Glomerular visceral epithelial cell (primary cell): ENCODE results near the gene CCL3.
"Not testable (repeated sequence)": the region's sequence is repeated elsewhere in the genome, so short reads cannot be mapped to it uniquely, and the experiment has no call there.

ENCODE experiments used
- DNase-seq: peaks from one replicate; pipeline ENCODE4 v3.0.0-alpha.2; 2016; ENCODE audit errors: extremely low spot score

Gene CCL3

DNA sequence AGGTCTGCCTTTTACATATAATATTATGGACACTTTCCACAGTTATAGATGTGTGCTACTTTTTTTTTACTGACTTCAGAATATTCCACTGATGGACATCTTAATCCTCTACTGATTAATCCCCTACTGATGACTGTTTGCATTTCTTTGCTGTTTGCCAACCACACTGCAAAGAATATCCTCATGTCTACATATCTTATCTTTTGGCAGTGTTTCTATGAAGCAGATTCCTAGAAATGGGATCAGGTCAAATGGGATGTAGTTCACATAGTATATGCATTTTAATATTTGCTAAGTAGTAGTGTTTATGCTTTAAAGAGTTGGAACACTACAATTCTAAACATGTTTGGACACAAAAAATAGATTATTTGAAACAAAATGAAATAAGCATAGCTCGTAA is 3.2 kb downstream of the CCL3 start:
- DNase-seq: no peak

DNA sequence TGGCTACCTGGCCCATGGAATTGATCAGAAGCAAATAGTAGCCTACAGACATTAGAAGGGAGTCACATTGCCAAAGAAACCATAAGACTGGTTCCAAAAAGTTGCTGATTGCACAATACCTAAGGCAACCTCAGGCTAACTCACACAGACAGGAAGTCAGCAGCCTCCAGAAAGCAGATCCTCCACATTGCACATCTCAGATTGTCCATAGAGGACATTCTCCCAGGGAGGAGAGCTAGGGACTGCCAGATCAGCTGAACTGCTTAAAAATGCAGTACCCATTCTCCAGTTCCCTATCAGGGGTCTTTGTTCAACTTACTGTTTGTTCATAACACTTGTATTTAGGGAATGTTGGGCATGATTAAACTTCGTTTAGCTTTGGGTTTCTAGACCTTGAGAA is 4.2 kb downstream of the CCL3 start:
- DNase-seq: no peak

DNA sequence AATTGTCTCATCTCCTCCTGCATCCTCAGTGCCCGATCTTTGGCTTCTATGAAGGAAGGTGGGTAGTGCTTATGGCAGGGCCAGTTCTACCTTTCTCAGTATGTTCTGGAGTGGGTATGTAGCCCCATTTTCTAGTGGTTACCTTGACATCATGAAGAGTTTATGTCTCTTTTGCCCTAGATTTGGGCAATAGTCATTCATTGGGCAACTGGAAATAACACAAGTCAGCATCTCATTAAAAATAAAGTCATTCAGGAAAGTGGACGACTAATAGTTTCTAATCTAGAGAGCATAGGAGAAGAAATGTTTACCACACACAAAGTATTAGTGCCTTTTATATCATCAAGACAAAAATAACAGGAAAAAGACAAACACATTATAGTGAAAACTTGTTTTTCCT is 6.3 kb downstream of the CCL3 start:
- DNase-seq: not testable (repeated sequence)

DNA sequence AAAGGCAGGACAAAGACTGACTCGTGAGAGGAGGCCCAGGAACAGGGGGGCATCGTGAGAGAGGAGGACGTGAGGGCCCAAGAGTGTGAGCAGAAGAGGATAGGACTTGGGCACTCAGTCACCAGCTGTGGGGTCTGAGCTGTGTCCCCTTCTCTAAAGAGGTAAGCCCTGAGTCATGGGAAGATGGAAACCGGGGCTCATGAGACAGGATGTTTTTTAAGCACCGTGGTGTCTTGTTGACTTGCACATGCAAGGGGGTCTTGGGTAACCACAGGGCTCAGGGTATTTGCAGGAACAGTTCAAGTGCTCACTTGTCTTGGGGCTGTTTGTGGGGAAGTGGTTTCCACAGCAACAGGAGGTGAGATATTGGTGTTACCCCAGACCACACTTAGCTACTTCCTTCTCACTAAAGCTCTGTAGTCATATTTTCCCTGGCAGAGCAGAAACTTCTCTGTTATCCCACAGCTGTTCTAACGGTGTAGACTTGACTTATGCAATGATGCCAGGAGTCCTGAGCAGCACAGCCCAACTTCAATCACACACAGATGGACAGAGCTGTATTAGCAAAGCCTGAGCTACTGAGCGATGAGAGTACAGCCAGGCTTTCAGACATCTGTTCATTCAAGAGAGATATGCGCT is 7.3 kb downstream of the CCL3 start:
- not testable (repeated sequence) for DNase-seq

DNA sequence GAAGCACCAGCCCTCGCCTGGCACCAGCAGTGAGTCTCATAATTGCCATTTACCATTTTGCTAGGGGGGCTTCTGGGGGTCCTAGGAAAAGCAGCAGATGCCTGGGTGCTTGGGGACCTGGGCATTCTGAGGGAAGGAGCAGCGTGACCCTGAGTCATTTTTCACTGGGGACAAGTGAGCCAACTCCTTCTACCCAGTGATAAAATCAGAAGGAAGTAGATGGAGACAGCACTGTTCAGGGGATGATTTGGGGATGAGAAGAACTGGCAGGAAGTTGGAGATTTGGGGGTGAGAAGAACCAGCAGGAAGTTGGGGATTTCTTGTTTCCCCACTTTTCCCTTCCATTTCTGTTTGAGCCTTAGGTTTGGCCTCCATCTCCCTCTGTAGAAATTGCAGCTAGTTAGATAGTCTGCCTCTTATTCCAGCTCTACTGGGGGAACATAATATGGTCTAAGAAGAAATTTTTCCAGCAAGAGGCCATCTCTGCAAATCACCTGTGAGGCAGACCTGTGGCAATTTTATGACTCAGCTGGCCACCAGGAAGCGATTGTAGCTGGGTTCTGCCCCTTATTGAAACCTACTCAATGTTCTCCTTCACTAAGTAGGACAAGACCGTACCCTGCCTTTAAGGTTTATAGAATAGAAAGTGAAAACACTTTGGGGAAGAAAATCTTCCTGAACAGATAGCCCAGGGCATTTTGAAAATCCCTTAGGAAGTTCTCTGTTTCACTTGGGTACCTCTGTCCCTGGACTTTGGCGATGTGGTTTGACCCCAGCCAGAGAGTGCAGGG is 8.1 kb downstream of the CCL3 start:
- DNase-seq: not testable (repeated sequence)

DNA sequence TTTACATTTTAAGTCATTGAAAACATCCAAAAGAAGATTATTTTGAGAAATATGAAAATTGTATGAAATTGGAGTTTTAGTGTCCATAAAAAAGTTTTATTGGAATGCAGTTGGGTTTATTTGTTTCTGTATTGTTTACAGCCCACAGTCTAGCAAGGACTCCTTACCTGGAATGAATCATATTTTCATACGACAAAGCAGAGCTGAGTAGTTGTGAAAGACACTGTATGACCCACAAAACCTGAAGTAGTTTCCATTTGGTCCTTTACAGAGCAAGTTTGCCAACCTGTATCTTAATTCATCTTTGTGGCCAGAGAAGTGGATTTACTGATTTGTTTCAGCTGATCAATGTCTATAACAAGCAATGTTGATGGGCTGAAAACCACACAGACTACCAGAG is 15.6 kb downstream of the CCL3 start:
- no peak for DNase-seq

DNA sequence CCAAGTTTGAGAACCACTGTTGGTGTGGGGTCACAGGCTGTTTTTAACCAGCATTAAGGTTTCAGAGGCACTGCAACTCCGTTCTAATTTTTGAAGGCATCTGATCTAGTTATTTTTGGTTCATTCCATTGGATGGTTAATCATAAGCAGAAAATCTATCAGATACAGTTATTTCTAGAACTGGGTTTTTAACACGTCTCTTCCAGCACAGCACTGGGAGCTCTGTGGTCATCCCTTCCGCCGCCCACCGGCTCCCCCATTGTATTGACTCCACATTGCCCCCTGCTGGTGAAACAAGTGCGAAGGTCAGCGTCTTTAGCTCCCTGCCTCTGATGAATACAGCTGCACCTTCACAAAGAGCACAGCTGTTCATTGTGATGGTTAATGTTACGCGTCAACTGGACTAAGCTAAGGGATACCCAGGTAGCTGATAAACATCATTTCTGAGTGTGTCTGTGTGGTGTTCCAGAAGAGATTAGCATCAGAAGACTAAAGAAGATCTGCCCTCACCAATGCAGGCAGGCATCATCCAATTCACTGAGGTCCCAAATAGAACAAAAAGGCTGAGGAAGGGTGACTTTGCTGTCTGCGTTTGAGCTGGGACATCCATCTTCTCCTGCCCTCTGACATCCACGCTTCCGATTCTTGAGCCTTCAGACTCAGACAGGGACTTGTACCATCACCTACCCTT is 17.4 kb downstream of the CCL3 start:
- DNase-seq: peak; percentile 28

DNA sequence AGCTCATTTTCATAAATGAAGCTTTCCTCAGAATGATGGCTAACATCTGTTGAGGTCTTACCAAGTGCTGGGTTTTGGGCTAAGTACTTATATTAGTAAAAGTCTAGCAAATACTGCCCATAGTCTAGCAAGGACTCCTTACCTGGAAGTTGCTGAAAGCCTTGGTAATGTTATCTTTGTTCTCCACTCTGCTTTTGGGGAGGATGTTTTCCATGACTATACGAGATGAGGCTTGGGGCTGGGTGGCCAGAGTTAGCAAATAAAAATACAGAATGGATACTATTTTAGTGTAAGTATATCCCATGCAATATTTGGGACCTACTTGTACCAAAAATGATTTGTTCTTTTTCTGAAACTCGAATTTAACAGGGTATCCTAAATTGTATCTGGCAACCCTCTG is 18.2 kb downstream of the CCL3 start:
- DNase-seq: no peak

DNA sequence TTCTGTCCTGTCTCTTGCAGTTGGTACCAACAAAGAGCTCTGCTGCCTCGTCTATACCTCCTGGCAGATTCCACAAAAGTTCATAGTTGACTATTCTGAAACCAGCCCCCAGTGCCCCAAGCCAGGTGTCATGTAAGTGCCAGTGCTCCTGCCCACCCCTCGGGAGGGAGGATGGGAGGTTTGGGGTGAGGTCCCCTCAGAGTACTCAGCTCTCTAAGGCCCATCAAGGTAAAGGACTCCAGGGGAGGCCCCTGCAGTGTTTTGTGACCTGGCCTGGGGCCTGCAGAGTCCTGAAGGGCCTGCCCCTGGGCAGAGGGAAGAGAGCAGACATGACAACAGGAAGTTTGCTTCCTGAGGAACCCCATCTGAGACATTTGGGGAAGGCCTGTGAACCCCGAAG is 19.5 kb downstream of the CCL3 start:
- DNase-seq: no peak

DNA sequence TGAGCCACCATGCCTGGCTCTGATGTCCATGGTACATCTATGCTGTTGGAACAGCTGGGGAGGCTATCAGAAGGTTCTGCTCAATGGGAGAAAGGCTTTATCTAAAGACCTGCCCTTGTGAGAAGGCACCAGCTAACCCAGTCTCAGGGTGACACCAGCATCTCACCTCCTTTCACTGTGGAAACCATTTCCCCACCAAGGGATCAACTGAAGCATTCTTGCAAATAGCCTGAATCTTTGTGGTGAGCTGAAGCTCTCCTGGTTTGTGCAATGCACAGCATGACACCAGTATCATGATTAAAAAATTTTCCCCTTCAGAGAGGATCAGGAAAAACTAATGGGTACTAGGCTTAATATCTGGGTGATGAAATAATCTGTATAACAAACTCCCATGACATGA is 20.8 kb downstream of the CCL3 start:
- DNase-seq: no peak

DNA sequence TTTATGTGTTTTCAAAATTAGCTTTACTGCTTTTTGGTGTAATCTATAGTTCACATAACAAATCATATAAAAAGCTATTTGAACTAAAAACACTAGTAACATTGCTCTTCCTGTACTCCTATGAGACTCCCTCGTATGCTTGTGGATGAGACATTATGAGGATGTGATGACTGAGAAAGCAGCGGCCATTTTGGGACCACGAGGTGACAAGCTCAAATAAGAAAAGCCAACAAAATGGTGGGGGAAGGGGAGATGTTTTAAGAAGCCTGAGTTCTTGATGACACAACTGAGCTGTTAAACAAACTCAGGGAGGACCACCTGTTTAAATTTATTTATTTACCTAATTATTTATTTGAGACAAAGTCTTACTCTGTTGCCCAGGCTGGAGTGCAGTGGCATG is 21.4 kb downstream of the CCL3 start:
- no peak for DNase-seq

DNA sequence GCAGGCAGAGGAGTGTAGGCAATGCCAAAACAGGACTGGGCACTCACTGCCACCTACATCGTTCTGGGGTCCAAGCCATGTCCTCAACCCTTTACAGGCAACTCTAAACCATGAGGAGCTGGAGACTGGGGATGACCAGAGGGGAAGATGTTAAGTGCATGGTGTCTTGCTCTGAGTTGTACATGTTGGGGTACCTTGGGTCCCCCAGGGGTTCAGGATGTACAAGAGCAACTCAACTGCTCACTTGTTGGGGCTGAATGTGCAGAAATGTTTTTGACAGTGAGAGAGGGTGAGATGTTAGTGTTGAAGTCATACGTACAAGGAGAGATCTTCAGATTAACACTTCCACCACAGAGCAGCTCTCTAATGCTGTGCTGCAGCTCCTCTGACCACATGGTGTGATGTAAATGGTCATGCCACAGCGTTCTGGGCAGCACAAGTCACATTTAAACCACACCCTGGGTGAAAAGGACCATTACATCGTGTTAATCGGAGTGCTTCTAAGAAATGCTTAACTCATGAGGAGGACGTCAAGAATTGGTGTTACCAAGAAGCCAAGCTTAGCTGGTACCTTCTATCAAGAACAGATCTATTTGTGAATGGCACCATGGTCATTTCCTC is 23.5 kb downstream of the CCL3 start:
- DNase-seq: no peak

DNA sequence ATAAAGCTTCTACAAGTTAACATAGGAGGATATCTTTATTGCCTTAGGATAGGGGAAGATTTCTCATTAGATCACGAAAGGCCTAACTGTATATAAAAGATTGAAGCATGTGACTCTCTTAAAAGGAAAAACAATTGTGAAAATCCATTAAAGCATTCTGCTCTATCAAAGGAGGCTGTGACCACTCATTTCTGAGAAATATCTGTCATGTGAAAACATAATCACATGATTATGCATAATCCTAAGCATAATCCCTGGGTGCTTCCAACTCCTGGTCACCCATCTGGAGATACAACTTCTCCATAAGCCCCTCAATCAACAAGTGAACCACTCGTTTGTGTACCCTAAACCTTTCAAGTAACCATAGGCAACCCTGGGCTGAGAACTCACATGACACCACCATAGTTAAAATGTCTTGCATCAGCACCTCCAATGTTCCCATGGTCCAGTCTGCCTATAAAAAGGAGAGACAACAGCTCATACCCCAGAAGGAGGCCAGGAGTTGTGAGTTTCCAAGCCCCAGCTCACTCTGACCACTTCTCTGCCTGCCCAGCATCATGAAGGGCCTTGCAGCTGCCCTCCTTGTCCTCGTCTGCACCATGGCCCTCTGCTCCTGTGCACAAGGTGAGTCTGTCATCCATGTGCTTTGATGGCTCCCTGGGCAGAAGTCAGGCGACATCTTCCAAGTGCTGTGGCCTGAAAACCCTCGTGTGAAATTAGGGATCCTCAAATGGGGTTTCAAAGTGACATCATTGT is 26.0 kb downstream of the CCL3 start, which contains the start of gene CCL18:
TSS of gene CCL18 (plus strand) at position 487 of the 756 bp plus-strand sequence. CDS start at position 558, 71 bp downstream.
- DNase-seq: no peak

DNA sequence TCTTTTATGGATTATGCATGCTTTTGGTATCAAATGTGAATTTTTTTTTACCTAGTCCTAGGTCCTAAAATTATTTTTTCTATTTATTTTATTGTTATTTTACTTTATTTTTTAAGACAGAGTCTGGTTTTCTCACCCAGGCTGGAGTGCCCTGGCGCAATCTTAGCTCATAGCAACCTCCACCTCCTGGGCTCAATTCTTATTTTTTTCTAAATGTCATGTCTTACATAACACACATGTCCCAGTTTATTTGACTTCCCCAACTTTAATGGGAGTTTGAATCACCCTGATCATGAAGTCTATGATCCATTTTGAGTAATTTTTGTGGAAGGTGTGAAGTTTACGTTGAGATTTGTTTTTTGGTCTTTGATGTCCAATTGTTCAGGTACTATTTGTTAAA is 29.1 kb downstream of the CCL3 start:
- DNase-seq: no peak

DNA sequence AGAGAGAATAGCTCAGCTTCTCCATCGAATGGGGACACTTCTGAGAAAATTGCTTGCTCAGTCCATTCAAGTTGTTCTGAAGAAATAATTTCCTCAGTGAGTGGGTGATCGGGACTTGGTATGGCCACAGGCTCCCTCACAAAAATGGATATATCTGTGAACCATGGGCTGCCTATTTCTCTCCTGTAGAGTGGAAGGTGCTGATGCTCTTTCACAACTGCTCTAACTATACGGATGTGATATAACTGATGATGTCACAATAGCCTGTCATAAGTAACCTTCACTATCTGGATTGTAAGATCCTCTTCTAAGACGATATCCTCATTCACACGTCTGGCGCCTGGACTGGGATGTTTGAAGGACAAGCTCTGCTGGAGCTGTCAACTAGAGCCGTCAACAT is 30.5 kb downstream of the CCL3 start:
- no peak for DNase-seq

DNA sequence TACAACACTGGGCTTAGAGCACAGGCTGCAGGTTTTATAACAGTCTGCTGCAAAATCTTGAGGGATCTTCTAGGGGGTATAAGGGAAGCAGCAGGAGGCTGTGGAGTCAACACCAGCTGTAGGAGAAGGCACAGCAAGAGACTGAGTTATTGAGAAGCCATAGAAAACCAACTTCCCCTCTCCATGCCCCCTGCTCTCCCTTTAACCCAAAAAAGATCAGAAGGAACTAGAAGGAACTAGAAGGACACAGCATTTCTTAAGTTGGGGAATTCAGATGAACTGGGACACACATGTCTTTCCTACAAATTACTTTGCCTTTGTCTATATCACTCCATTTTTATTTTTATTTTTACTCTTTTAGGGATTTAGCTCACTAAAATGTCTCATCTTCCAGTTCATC is 32.0 kb downstream of the CCL3 start:
- no peak for DNase-seq

DNA sequence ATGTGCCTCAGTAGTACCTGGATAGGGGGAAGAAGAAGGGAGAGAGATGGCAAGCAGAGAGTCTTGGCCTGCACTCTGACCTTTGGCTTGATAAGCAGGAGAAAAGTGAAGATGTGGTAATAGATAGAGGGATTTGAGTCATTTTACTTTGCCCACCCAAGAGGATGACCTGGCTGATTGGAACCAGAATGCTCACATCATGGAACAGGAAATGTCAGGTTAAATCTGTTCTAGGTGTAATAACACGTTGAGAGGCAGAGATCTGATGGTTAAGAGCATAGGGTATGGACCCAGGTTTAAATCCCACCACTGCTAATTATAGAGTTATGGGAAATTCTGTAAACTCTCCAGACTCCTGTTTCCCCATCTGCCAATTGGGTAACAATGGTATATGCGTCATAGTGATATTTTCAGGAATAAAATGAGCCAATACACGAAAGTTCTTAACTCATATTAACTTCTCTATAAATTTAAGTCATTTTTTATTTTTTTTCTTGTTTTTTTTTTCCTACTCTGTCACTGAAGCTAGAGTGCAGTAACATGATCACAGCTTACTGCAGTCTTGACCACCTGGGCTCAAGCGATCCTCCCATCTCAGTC is 33.9 kb downstream of the CCL3 start:
- no peak for DNase-seq

DNA sequence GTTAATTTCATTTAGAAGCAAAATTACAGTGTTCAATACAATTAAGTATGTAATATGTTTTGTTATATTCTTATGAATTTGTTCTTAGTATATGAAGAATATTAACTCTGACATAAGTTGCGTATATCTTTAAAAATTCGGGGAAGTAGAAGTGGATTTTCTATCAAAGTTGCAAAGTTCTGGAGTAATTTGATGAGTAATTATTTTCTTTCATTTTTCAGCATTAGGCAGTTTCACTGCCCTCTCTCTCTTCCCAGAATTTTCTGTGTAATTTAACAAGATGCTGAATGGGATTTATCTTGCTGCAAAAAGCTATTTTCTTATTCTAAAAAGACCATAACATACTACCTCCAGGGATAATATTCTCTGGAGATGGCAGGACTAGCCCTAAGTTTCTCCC is 34.8 kb downstream of the CCL3 start:
- no peak for DNase-seq

DNA sequence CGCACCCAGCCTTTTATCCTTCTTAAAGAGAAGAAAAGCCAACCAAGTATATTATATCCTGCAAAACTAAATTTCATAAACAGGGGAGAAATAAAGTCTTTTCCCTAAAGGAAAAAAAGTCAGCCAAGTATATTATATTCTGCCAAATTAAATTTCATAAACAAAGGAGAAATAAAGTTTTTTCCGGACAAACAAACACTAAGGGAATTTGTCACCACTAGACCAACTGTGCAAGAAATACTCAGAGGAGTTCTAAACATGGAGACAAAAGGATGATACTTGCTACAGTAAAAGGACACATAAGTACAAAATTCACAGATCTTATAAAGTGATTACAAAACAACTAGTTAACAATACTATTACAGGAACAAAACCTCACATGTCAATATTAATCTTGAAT is 40.3 kb downstream of the CCL3 start:
- no peak for DNase-seq

DNA sequence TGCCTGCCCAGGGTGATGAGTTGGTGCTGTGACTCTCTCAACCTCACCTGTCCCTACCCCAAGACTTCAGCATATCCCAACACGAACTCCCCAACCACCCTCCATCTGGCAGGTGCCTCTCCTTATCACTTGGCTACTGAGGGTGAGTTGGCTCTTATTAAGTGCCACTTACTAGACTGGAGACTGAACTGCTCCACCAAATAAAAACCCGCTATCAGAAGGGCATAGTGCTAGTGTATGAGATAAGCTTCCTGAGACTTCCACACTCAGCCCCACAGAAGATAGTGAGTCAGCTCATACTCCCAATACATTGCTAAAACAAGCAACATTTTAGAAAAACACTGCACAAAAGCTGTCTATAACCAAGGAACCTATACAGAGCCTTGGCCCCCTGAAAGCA is 41.9 kb downstream of the CCL3 start:
- no peak for DNase-seq
